ENCODE data around the gene CHKA. TPM values are rescaled to one million over a fixed set of nuclear protein-coding genes. Genes with fewer than 3 reads are reported as not detected.

The CHKA gene
- total RNA-seq, 1 donor from 2014 or later: 173 TPM

DNA sequence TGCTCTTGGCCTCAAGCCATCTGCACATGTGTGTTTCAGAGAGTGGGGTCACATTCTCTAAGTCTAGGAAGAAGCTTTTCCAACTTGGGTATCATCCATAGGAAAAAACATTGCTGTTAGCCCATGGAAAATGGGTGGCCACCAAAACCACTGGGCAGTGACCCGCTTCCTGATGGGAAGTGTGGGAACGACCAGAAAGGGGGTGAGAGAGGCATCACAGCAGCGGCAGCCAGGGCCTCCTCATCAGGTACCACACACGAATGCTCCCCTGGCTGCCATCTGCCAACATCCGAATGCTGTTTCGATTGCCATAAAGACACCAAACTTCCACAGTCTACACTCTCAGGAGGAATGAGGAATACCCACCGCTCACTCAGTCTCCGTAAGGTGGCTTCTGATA lies 40.3 kb downstream of the CHKA start:
- Mint-ChIP-seq H3K4me1 (ENCODE audit: unreplicated experiment) (peaks cover 28% of the 10 kb centered on the region), H3K4me3 (ENCODE audit: unreplicated experiment) (peak overlapping the region; percentile 33), H3K9me3 (ENCODE audit: unreplicated experiment) (no peaks in the 10 kb centered on the region), H3K27ac (ENCODE audit: unreplicated experiment) (peak overlapping the region; percentile 37), H3K36me3 (ENCODE audit: low read depth, unreplicated experiment) (peaks cover 42% of the 10 kb centered on the region), H3K27me3 (ENCODE audit: unreplicated experiment) (peaks cover 2% of the 10 kb centered on the region)
- DNase-seq (ENCODE audit: low spot score): no peak
- TF ChIP-seq, protein P1, sequence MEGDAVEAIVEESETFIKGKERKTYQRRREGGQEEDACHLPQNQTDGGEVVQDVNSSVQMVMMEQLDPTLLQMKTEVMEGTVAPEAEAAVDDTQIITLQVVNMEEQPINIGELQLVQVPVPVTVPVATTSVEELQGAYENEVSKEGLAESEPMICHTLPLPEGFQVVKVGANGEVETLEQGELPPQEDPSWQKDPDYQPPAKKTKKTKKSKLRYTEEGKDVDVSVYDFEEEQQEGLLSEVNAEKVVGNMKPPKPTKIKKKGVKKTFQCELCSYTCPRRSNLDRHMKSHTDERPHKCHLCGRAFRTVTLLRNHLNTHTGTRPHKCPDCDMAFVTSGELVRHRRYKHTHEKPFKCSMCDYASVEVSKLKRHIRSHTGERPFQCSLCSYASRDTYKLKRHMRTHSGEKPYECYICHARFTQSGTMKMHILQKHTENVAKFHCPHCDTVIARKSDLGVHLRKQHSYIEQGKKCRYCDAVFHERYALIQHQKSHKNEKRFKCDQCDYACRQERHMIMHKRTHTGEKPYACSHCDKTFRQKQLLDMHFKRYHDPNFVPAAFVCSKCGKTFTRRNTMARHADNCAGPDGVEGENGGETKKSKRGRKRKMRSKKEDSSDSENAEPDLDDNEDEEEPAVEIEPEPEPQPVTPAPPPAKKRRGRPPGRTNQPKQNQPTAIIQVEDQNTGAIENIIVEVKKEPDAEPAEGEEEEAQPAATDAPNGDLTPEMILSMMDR (IDR thresholded peaks at IDR 0.05; ENCODE audit: unreplicated experiment): no peak

DNA sequence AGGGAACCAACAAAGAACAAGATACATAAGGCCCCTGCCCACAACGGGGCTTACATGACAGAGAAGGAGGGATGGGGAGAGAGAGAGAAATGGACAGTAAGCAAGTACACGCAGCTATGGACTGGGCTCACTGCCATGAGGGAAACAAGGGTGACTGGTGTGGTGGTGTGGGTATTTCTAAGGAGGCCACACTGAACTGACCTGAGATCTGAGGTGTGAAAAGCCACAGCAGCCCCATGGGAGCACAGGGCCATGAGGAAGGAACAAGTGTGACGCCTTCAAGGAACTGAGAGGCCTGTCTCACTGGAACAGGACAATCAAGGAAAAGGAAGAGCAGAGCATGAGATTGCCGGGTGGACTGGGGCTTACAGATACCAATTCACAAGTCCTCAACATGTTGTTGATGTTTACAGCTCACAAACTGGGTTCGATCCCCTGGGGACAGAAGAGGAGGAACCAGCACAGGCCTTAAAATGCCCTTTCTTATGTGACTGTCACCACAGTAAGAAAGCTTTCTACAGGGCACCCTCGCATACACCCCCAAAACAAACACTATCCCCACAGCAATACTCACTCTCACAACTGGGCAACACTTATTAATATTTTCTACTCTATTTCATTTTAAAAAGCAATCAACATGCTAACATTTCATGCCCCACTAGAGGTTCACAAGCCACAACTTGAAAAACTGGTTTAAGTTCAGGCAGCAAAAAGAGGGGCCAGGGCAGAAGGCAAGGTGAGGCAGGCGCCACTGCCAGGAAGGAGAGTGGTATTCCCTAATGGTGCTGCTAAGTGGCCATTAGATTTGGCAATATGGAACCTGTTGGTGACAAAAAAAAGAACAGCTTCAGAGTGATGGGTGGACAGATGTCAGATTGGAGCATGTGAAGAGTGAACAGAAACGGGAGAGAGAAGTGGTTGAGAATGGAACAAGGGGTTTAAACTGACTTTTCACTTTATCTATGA lies 43.3 kb downstream of the CHKA start:
- H3K36me3 Mint-ChIP-seq (ENCODE audit: low read depth, unreplicated experiment): peaks cover 60% of the 10 kb centered on the region
- peaks cover 2% of the 10 kb centered on the region for H3K27me3 Mint-ChIP-seq (ENCODE audit: unreplicated experiment)
- peaks cover 42% of the 10 kb centered on the region for H3K4me1 Mint-ChIP-seq (ENCODE audit: unreplicated experiment)
- H3K27ac Mint-ChIP-seq (ENCODE audit: unreplicated experiment): peak overlapping the region; percentile 62
- no peaks in the 10 kb centered on the region for H3K9me3 Mint-ChIP-seq (ENCODE audit: unreplicated experiment)
- H3K4me3 Mint-ChIP-seq (ENCODE audit: unreplicated experiment): peak overlapping the region; percentile 70
- TF ChIP-seq, protein P1 (IDR thresholded peaks at IDR 0.05; ENCODE audit: unreplicated experiment): no peak
- no peak for DNase-seq (ENCODE audit: low spot score)

DNA sequence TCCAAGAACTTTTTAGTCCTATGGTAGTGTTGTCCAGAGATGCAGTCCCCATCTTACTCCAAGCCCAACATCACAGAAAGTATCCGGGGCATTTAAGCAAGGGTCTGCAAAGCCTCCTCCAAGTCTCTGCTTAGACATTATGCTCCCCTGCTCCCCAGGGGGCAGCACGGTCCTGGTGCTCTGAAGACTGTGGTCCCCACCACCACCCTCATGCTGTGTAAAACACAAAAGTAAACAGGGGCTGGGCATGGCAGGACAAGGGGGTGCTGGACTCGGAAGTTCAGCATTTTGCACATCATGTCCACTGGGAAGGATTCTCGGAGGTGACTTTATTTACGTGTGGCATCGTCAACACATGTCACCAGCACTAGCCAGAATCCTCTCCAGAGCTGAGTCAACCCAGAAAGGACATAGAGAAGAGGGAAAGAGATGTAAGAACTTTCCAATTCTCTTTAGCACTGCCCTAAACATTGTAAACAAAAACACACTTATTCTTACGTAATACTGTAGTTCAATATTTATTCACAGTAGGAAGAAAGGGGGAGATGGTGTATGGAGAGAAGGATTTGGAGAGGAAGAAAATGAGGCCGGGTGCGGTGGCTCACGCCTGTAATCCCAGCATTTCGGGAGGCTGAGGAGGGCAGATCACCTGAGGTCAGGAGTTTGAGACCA lies 44.7 kb downstream of the CHKA start:
- peaks cover 67% of the 10 kb centered on the region for H3K36me3 Mint-ChIP-seq (ENCODE audit: low read depth, unreplicated experiment)
- peak overlapping the region; percentile 62 for H3K27ac Mint-ChIP-seq (ENCODE audit: unreplicated experiment)
- H3K9me3 Mint-ChIP-seq (ENCODE audit: unreplicated experiment): no peaks in the 10 kb centered on the region
- H3K27me3 Mint-ChIP-seq (ENCODE audit: unreplicated experiment): peaks cover 2% of the 10 kb centered on the region
- peaks cover 39% of the 10 kb centered on the region for H3K4me1 Mint-ChIP-seq (ENCODE audit: unreplicated experiment)
- DNase-seq (ENCODE audit: low spot score): peak; percentile 28
- TF ChIP-seq, protein P1 (IDR thresholded peaks at IDR 0.05; ENCODE audit: unreplicated experiment): no peak
- H3K4me3 Mint-ChIP-seq (ENCODE audit: unreplicated experiment): peak overlapping the region; percentile 54

DNA sequence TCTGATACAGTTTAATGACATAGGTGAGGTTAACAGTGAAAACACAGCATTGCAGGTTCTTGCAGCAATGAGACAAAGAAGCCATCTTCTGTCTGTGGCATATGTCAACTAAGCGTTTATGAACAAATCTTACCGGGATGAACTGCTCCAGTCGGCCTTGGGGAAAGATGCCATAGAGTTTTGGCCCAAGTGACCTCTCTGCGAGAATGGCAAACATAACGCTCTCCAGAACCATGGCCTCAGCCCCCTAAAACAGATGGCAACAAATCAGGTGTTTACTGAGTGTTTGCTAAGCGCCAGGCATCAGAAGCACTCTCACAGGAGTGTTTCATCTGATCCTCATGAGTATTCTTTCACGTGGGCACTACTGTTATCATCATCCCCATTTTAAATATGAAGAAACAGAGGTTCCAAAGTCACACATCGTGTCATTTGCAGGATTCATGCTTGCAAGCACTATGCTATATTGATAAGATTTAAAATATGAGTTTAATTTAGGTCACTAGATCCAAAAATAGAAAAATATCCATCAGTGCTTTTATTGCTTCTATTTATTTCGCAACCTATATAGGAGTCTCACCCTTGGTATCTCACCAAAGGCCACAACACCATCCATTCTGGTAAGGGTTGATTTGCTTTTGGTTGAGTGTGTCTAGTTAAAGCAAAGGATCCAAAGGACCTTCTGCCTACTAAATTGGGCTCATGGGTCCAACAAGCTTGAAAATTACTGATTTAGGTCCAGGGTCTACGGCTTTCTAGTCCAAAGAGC lies 46.4 kb downstream of the CHKA start:
- peaks cover 38% of the 10 kb centered on the region for H3K4me1 Mint-ChIP-seq (ENCODE audit: unreplicated experiment)
- H3K4me3 Mint-ChIP-seq (ENCODE audit: unreplicated experiment): no peak overlapping the region
- no peak overlapping the region for H3K27ac Mint-ChIP-seq (ENCODE audit: unreplicated experiment)
- no peak for DNase-seq (ENCODE audit: low spot score)
- H3K36me3 Mint-ChIP-seq (ENCODE audit: low read depth, unreplicated experiment): peaks cover 73% of the 10 kb centered on the region
- TF ChIP-seq, protein P1 (IDR thresholded peaks at IDR 0.05; ENCODE audit: unreplicated experiment): no peak
- H3K27me3 Mint-ChIP-seq (ENCODE audit: unreplicated experiment): peaks cover 2% of the 10 kb centered on the region
- no peaks in the 10 kb centered on the region for H3K9me3 Mint-ChIP-seq (ENCODE audit: unreplicated experiment)
